A549 (cell line): ENCODE results near the gene SLC2A4RG.

Source experiments
- ATOH8 ChIP-seq: fragments of 250-450 bp; sonication (Bioruptor Pico); IDR thresholded peaks from 2 replicates; pipeline ENCODE4 v1.5.0; 2020; ENCODE audit warnings: low read depth, mild to moderate bottlenecking, moderate library complexity
- CTCF ChIP-seq: fragments of >200 bp; sonication (Bioruptor Twin); formaldehyde crosslinking; IDR thresholded peaks from 3 replicates; pipeline ENCODE4 v1.5.1; 2016
- NPAS2 ChIP-seq: fragments of 250-450 bp; sonication (Bioruptor Pico); IDR thresholded peaks from 2 replicates; pipeline ENCODE4 v1.8.0; 2022; ENCODE audit warnings: mild to moderate bottlenecking, moderate library complexity, borderline replicate concordance
- SMC3 ChIP-seq: fragments of >200 bp; sonication (Bioruptor Twin); formaldehyde crosslinking; IDR thresholded peaks from 3 replicates; pipeline ENCODE4 v1.6.1; 2018; ENCODE audit warnings: inconsistent platforms
- TFCP2L1 ChIP-seq: fragments of 250-450 bp; sonication (Bioruptor Pico); IDR thresholded peaks from 2 replicates; pipeline ENCODE4 v1.5.0; 2021; ENCODE audit warnings: mild to moderate bottlenecking
- USF2 ChIP-seq: fragments of 450-650 bp; IDR thresholded peaks from 2 replicates; pipeline ENCODE4 v1.6.1; 2014; ENCODE audit warnings: antibody characterized with exemption

GRCh38 chr20:63765082-63765873 lies 25.7 kb downstream of the SLC2A4RG start:
- TF ChIP-seq CTCF: no peak
- TF ChIP-seq TFCP2L1 (CRISPR knock-in tag): no peak
- TF ChIP-seq ATOH8 (CRISPR knock-in tag): no peak
- TF ChIP-seq USF2: no peak
- TF ChIP-seq NPAS2 (CRISPR knock-in tag): no peak
- TF ChIP-seq SMC3: no peak
